ENCODE results near the gene ROPN1B.

The ROPN1B gene

GRCh38 chr3:126015075-126015474, 46.1 kb downstream of the ROPN1B start:
- H3K9ac ChIP-seq (ENCODE audit: low read length): no peak overlapping the region
- H3K4me3 ChIP-seq (ENCODE audit: low read depth, low read length, poor library complexity, severe bottlenecking): no peak overlapping the region
- H3K9me2 ChIP-seq (ENCODE audit: low read depth, low read length): no peaks in the 10 kb centered on the region
- H3K36me3 ChIP-seq (ENCODE audit: insufficient read depth, low read length): no peaks in the 10 kb centered on the region; the same call in 1 of the 2 replicates
- no peaks in the 10 kb centered on the region for H3K9me3 ChIP-seq (ENCODE audit: low read length)
- H3F3A ChIP-seq (ENCODE audit: insufficient read depth, low read length): no peaks in the 10 kb centered on the region
- TF ChIP-seq, protein P1, sequence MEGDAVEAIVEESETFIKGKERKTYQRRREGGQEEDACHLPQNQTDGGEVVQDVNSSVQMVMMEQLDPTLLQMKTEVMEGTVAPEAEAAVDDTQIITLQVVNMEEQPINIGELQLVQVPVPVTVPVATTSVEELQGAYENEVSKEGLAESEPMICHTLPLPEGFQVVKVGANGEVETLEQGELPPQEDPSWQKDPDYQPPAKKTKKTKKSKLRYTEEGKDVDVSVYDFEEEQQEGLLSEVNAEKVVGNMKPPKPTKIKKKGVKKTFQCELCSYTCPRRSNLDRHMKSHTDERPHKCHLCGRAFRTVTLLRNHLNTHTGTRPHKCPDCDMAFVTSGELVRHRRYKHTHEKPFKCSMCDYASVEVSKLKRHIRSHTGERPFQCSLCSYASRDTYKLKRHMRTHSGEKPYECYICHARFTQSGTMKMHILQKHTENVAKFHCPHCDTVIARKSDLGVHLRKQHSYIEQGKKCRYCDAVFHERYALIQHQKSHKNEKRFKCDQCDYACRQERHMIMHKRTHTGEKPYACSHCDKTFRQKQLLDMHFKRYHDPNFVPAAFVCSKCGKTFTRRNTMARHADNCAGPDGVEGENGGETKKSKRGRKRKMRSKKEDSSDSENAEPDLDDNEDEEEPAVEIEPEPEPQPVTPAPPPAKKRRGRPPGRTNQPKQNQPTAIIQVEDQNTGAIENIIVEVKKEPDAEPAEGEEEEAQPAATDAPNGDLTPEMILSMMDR (IDR thresholded peaks at IDR 0.05; ENCODE audit: low read length): no peak
- no peak for TF ChIP-seq EZH2 (IDR thresholded peaks at IDR 0.05; ENCODE audit: borderline replicate concordance, low read length)
- H3K79me2 ChIP-seq (ENCODE audit: insufficient read depth, low read length): no peaks in the 10 kb centered on the region
- no peak overlapping the region for H3K27ac ChIP-seq (ENCODE audit: low read depth, low read length, poor library complexity, severe bottlenecking)
- no peak overlapping the region for H3K4me2 ChIP-seq (ENCODE audit: low read length)
- no peaks in the 10 kb centered on the region for H4K20me1 ChIP-seq (ENCODE audit: insufficient read depth, low read length)
- no peak overlapping the region for H2AFZ ChIP-seq (ENCODE audit: low read length)
- H3K4me1 ChIP-seq (ENCODE audit: insufficient read depth, low read length, severe bottlenecking): no peaks in the 10 kb centered on the region
- H3K27me3 ChIP-seq (ENCODE audit: insufficient read depth, low read length): no peaks in the 10 kb centered on the region

GRCh38 chr3:126016616-126017015, 47.6 kb downstream of the ROPN1B start:
- Histone ChIP-seq H3K9me2 (ENCODE audit: low read depth, low read length) (no peaks in the 10 kb centered on the region), H3K79me2 (ENCODE audit: insufficient read depth, low read length) (no peaks in the 10 kb centered on the region), H2AFZ (ENCODE audit: low read length) (no peak overlapping the region), H3K4me2 (ENCODE audit: low read length) (no peak overlapping the region), H3K4me1 (ENCODE audit: insufficient read depth, low read length, severe bottlenecking) (no peaks in the 10 kb centered on the region), H4K20me1 (ENCODE audit: insufficient read depth, low read length) (no peaks in the 10 kb centered on the region), H3F3A (ENCODE audit: insufficient read depth, low read length) (no peaks in the 10 kb centered on the region), H3K9ac (ENCODE audit: low read length) (no peak overlapping the region), H3K36me3 (ENCODE audit: insufficient read depth, low read length) (no peaks in the 10 kb centered on the region; the same call in 1 of the 2 replicates), H3K27me3 (ENCODE audit: insufficient read depth, low read length) (no peaks in the 10 kb centered on the region), H3K27ac (ENCODE audit: low read depth, low read length, poor library complexity, severe bottlenecking) (no peak overlapping the region), H3K9me3 (ENCODE audit: low read length) (no peaks in the 10 kb centered on the region), H3K4me3 (ENCODE audit: low read depth, low read length, poor library complexity, severe bottlenecking) (no peak overlapping the region)
- TF ChIP-seq, protein P1 (IDR thresholded peaks at IDR 0.05; ENCODE audit: low read length): no peak
- TF ChIP-seq EZH2 (IDR thresholded peaks at IDR 0.05; ENCODE audit: borderline replicate concordance, low read length): no peak

GRCh38 chr3:126017362-126017761, 48.4 kb downstream of the ROPN1B start:
- Histone ChIP-seq H3F3A (ENCODE audit: insufficient read depth, low read length) (no peaks in the 10 kb centered on the region), H3K36me3 (ENCODE audit: insufficient read depth, low read length) (no peaks in the 10 kb centered on the region), H2AFZ (ENCODE audit: low read length) (no peak overlapping the region), H3K79me2 (ENCODE audit: insufficient read depth, low read length) (no peaks in the 10 kb centered on the region), H3K27ac (ENCODE audit: low read depth, low read length, poor library complexity, severe bottlenecking) (no peak overlapping the region), H4K20me1 (ENCODE audit: insufficient read depth, low read length) (no peaks in the 10 kb centered on the region), H3K4me3 (ENCODE audit: low read depth, low read length, poor library complexity, severe bottlenecking) (no peak overlapping the region), H3K9me3 (ENCODE audit: low read length) (no peaks in the 10 kb centered on the region), H3K9me2 (ENCODE audit: low read depth, low read length) (no peaks in the 10 kb centered on the region), H3K27me3 (ENCODE audit: insufficient read depth, low read length) (no peaks in the 10 kb centered on the region), H3K9ac (ENCODE audit: low read length) (no peak overlapping the region), H3K4me1 (ENCODE audit: insufficient read depth, low read length, severe bottlenecking) (no peaks in the 10 kb centered on the region), H3K4me2 (ENCODE audit: low read length) (no peak overlapping the region)
- no peak for TF ChIP-seq EZH2 (IDR thresholded peaks at IDR 0.05; ENCODE audit: borderline replicate concordance, low read length)
- TF ChIP-seq, protein P1 (IDR thresholded peaks at IDR 0.05; ENCODE audit: low read length): no peak

Measured in OCI-LY1 (cell line).